ENCODE data around the gene OR13F1.

DNA sequence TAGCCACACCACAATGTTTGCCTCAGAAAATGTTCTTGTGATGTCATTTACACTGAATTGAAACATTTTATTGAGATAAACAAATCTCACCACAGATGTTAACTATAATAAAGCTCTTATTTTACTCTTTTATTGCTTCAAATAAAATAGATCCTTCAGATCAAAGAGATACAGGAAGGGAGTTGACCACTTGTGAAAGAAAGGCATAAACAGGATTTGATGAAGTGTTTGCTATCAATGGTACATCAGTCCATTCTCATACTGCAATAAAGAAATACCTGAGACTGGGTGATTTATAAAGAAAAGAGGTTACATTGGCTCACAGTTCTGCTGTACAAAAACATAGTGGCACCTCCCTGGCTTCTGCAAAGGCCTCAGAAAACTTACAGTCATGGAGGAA, 40.2 kb upstream of the OR13F1 start:
- TF ChIP-seq CTCF (IDR thresholded peaks at IDR 0.05; ENCODE audit: low read depth, low read length, poor library complexity, severe bottlenecking) (no peak), EZH2phosphoT487 (IDR thresholded peaks at IDR 0.05; ENCODE audit: borderline replicate concordance, low read length) (no peak)

All from DOHH2 (cell line).